Activated naive CD4-positive, alpha-beta T cell treated with anti-CD3 and anti-CD28 coated beads, Interleukin-2, amount 10 ng/mL, durations not matched to agents 7 days and 5 days (primary cell): ENCODE data around the gene FKBP3.
"Not testable (repeated sequence)": the region's sequence is repeated elsewhere in the genome, so short reads cannot be mapped to it uniquely, and the experiment has no call there.

ENCODE experiments used
- CTCF ChIA-PET: fragments of 350-600 bp; sonication (Branson Sonifier 250); formaldehyde crosslinking; loops from one replicate; lab custom pipeline; 2021; ENCODE audit warnings: antibody characterized with exemption; lab: Charles Lee
- DNase-seq: peaks from one replicate; pipeline ENCODE4 v3.0.0-alpha.2; 2020
- H3K27ac Mint-ChIP-seq: one replicate; pipeline ENCODE4 v1.8.0; 2021; ENCODE audit warnings: mild to moderate bottlenecking, moderate library complexity, mixed read lengths
- H3K27me3 Mint-ChIP-seq: one replicate; pipeline ENCODE4 v1.8.0; 2021; ENCODE audit warnings: mild to moderate bottlenecking, mixed read lengths
- H3K36me3 Mint-ChIP-seq: one replicate; pipeline ENCODE4 v1.8.0; 2021; ENCODE audit warnings: mixed read lengths
- H3K4me1 Mint-ChIP-seq: one replicate; pipeline ENCODE4 v1.8.0; 2021; ENCODE audit warnings: mixed read lengths
- H3K4me3 Mint-ChIP-seq: one replicate; pipeline ENCODE4 v1.8.0; 2021; ENCODE audit warnings: mild to moderate bottlenecking, moderate library complexity, mixed read lengths
- H3K9me3 Mint-ChIP-seq: one replicate; pipeline ENCODE4 v1.8.0; 2021; ENCODE audit warnings: mixed read lengths

Gene FKBP3

GRCh38 chr14:45091710-45092109 lies 42.6 kb downstream of the FKBP3 start:
- H3K27ac Mint-ChIP-seq, result no peak overlapping the region

GRCh38 chr14:45089813-45090212 lies 44.5 kb downstream of the FKBP3 start:
- CTCF ChIA-PET, result no interaction called here
- no peak overlapping the region for H3K27ac Mint-ChIP-seq
- H3K36me3 Mint-ChIP-seq, result peaks cover 15% of the 10 kb centered on the region

More at GRCh38 chr14:45091710-45092109, 42.6 kb downstream of the FKBP3 start:
- no peaks in the 10 kb centered on the region for H3K27me3 Mint-ChIP-seq
- H3K4me1 Mint-ChIP-seq, result peaks cover 38% of the 10 kb centered on the region
- CTCF ChIA-PET, result no interaction called here
- H3K36me3 Mint-ChIP-seq, result peaks cover 27% of the 10 kb centered on the region
- H3K4me3 Mint-ChIP-seq, result no peak overlapping the region
- H3K9me3 Mint-ChIP-seq, result no peaks in the 10 kb centered on the region
- DNase-seq, result no peak

GRCh38 chr14:45084946-45085346 lies 49.3 kb downstream of the FKBP3 start:
- DNase-seq, result no peak
- peaks cover 5% of the 10 kb centered on the region for H3K36me3 Mint-ChIP-seq

More at GRCh38 chr14:45089813-45090212, 44.5 kb downstream of the FKBP3 start:
- H3K27me3 Mint-ChIP-seq, result no peaks in the 10 kb centered on the region
- no peak overlapping the region for H3K4me3 Mint-ChIP-seq
- H3K9me3 Mint-ChIP-seq, result no peaks in the 10 kb centered on the region
- DNase-seq, result no peak
- H3K4me1 Mint-ChIP-seq, result peaks cover 56% of the 10 kb centered on the region

GRCh38 chr14:45083976-45084722 lies 50.1 kb downstream of the FKBP3 start, which contains the start of gene PRPF39:
TSS of gene PRPF39 (plus strand) at chr14:45084116. CDS start at chr14:45095240, 11,124 bp downstream.
- CTCF ChIA-PET, result no interaction called here
- H3K4me1 Mint-ChIP-seq, result peaks cover 48% of the 10 kb centered on the region
- H3K27ac Mint-ChIP-seq, result peak within 1 kb of the TSS; percentile 92
- H3K4me3 Mint-ChIP-seq, result peak within 1 kb of the TSS; percentile 98
- DNase-seq, result peak; percentile 96
- H3K27me3 Mint-ChIP-seq, result peaks cover 4% of the 10 kb centered on the region
- H3K36me3 Mint-ChIP-seq, result peaks cover 5% of the 10 kb centered on the region
- H3K9me3 Mint-ChIP-seq, result no peaks in the 10 kb centered on the region

More at GRCh38 chr14:45084946-45085346, 49.3 kb downstream of the FKBP3 start:
- Mint-ChIP-seq H3K27ac (peak overlapping the region; percentile 92), H3K4me1 (peaks cover 56% of the 10 kb centered on the region), H3K4me3 (peak overlapping the region; percentile 98), H3K9me3 (no peaks in the 10 kb centered on the region), H3K27me3 (peaks cover 4% of the 10 kb centered on the region)
- CTCF ChIA-PET, result interaction anchor here (0.6 kb wide), 1 partner anchor 12 kb away, joined by 3 read pairs; no protein-coding TSS in a partner anchor

DNA sequence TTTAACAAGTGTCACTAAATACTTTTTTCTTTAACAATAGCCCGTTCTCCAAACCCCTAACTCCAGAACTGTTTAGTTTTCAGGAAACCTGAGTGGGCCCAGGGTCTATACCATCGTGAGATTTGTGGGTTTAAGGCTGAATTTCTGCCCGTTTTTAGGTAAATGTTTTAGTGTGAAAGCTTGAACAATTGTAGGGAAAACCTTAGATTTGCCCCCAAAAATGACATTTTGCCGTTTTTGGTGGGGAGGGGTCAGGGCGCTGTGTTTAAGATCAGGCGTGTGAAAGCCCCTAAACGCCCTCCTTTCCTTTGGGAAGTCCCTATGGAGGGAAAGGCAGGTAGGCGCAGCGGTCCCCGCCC lies 50.7 kb downstream of the FKBP3 start:
- Mint-ChIP-seq H3K36me3 (peaks cover 5% of the 10 kb centered on the region), H3K4me1 (peaks cover 43% of the 10 kb centered on the region), H3K27ac (peak overlapping the region; percentile 46), H3K27me3 (peaks cover 4% of the 10 kb centered on the region), H3K9me3 (no peaks in the 10 kb centered on the region), H3K4me3 (peak overlapping the region; percentile 98)
- DNase-seq, result no peak
- CTCF ChIA-PET, result no interaction called here

DNA sequence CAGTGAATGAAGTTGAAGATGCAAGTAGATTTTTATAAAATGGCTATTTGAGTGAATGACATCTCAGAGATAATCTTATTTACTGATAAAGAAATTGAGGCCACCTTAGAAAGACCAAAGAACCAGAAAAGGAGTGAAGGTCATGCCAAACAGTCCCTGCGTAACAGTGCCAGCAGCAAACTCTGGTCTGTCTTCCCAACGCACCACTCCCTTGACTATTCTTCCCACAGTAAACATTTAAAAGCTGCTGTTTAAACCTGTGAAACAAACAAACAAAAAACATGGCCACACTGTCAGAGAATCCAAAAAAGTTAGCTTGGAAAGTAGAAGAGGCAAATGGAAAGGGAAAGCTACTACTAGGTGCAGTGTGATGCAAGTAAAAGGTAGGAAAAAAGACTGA lies 51.9 kb downstream of the FKBP3 start:
- Mint-ChIP-seq H3K36me3 (peaks cover 5% of the 10 kb centered on the region), H3K27me3 (peaks cover 4% of the 10 kb centered on the region), H3K9me3 (no peaks in the 10 kb centered on the region), H3K27ac (no peak overlapping the region), H3K4me3 (peak overlapping the region; percentile 6), H3K4me1 (peaks cover 35% of the 10 kb centered on the region)
- no peak for DNase-seq
- CTCF ChIA-PET, result no interaction called here

DNA sequence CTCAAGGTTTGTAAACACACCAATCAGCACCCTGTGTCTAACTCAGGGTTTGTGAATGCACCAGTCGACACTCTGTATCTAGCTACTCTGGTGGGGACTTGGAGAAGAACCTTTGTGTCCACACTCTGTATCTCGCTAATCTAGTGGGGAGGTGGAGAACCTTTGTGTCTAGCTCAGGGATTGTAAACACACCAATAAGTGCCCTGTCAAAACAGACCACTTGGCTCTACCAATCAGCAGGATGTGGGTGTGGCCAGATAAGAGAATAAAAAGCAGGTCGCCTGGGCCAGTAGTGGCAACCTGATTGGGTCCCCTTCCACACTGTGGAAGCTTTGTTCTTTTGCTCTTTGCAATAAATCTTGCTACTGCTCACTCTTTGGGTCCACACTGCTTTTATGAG lies 53.2 kb downstream of the FKBP3 start:
- H3K4me3 Mint-ChIP-seq, H3K9me3 Mint-ChIP-seq, H3K36me3 Mint-ChIP-seq, DNase-seq, H3K27ac Mint-ChIP-seq, H3K27me3 Mint-ChIP-seq: not testable (repeated sequence)
- H3K4me1 Mint-ChIP-seq, result peaks cover 23% of the 10 kb centered on the region
- CTCF ChIA-PET, result interaction anchor here (0.6 kb wide), 1 partner anchor 154 kb away, joined by 3 read pairs; no protein-coding TSS in a partner anchor

DNA sequence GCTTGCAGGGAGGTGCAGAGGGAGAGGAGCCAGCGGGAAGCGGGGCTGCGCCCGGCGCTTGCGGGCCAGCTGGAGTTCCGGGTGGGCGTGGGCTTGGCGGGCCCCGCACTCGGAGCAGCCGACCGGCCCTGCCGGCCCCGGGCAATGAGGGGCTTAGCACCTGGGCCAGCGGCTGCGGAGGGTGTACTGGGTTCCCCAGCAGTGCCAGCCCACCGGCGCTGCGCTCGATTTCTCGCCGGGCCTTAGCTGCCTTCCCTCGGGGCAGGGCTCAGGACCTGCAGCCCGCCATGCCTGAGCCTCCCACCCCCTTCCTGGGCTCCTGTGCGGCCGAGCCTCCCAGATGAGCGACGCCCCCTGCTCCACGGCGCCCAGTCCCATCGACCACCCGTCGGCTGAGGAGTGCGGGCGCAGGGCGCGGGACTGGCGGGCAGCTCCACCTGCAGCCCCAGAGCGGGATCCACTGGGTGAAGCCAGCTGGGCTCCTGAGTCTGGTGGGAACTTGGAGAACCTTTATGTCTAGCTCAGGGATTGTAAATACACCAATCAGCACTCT lies 53.8 kb downstream of the FKBP3 start:
- H3K27me3 Mint-ChIP-seq, H3K9me3 Mint-ChIP-seq, H3K36me3 Mint-ChIP-seq, DNase-seq, H3K27ac Mint-ChIP-seq, H3K4me3 Mint-ChIP-seq: not testable (repeated sequence)
- CTCF ChIA-PET, result interaction anchor here (0.6 kb wide), 1 partner anchor 155 kb away, joined by 3 read pairs; no protein-coding TSS in a partner anchor
- H3K4me1 Mint-ChIP-seq, result peaks cover 17% of the 10 kb centered on the region

DNA sequence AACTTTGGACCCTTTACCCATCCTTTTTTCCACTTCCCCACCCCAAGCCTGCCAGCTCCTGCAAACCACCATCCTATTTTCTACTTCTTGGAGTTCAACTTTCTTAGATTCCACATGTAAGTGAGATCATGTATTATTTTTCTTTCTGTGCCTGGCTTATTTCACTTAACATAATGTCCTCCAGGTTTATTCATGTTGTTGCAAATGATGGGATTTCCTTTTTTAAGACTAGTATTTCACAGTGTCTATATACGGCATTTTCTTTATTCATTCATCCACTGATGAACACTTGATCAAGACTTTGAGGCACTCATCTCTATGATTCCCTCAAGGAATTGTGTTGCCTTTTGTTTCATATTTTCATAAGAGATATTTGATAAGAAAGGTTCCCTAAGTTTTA lies 56.0 kb downstream of the FKBP3 start:
- H3K27ac Mint-ChIP-seq, result no peak overlapping the region
- H3K9me3 Mint-ChIP-seq, result no peaks in the 10 kb centered on the region
- DNase-seq, result no peak
- H3K36me3 Mint-ChIP-seq, result no peaks in the 10 kb centered on the region
- H3K4me1 Mint-ChIP-seq, result peaks cover 6% of the 10 kb centered on the region
- no peak overlapping the region for H3K4me3 Mint-ChIP-seq
- peaks cover 4% of the 10 kb centered on the region for H3K27me3 Mint-ChIP-seq
- CTCF ChIA-PET, result no interaction called here

DNA sequence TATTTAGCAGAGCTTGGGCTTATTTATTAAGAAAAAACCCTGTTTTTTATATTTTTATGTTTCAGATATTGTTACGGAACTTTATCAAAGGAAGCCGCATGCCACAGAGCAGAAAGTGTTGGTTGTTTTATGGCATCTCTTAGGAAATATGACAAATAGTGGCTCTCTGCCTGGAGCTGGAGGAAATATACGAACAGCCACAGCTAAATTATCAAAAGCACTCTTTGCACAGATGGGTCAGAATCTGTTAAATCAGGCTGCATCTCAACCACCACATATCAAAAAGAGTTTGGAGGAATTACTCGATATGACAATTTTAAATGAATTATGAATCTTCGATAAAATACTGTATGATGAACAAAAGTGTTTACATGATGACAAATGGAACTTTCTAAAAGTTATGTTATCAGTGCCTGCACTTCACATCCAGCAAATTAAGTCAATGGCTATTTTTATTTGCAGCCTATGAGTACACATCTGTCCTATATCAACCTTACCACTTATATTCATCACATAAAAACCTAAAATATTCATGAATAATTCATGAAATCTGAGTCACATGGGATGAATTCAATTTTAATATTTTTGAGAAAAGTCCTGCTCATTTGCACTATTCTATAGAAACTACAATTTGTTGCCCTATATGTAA lies 60.9 kb downstream of the FKBP3 start:
- CTCF ChIA-PET, result no interaction called here

GRCh38 chr14:45072126-45072525 lies 62.2 kb downstream of the FKBP3 start:
- Mint-ChIP-seq H3K9me3 (no peaks in the 10 kb centered on the region), H3K36me3 (peaks cover 3% of the 10 kb centered on the region), H3K27me3 (no peaks in the 10 kb centered on the region), H3K4me3 (no peak overlapping the region), H3K4me1 (no peaks in the 10 kb centered on the region), H3K27ac (no peak overlapping the region)
- DNase-seq, result no peak
- CTCF ChIA-PET, result no interaction called here

More for the DNA sequence above, 60.9 kb downstream of the FKBP3 start:
- H3K36me3 Mint-ChIP-seq, result peaks cover 1% of the 10 kb centered on the region
- no peak overlapping the region for H3K27ac Mint-ChIP-seq
- no peaks in the 10 kb centered on the region for H3K9me3 Mint-ChIP-seq
- no peak for DNase-seq
- no peaks in the 10 kb centered on the region for H3K4me1 Mint-ChIP-seq
- H3K4me3 Mint-ChIP-seq, result no peak overlapping the region
- no peaks in the 10 kb centered on the region for H3K27me3 Mint-ChIP-seq

- CTCF ChIA-PET, result no interaction called here
Observed at GRCh38 chr14:45070215-45070614, 64.1 kb downstream of the FKBP3 start.

DNA sequence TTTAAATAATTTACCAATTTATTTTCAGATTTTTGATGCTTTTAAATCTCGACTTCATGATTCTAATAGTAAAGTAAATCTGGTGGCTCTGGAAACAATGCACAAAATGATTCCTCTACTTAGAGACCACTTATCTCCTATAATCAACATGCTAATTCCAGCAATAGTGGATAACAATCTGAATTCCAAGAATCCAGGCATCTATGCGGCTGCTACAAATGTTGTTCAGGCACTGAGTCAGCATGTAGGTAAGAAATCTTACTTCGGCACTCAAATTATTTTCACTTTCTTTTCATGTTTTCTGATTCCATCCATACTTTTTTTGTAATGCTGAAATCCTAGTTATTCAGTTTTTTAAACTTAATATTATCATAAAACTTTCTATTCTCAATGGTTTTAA lies 65.9 kb downstream of the FKBP3 start:
- H3K27ac Mint-ChIP-seq, result no peak overlapping the region
- H3K9me3 Mint-ChIP-seq, result no peaks in the 10 kb centered on the region
- CTCF ChIA-PET, result no interaction called here
- no peak overlapping the region for H3K4me3 Mint-ChIP-seq
- no peaks in the 10 kb centered on the region for H3K4me1 Mint-ChIP-seq
- H3K36me3 Mint-ChIP-seq, result peaks cover 3% of the 10 kb centered on the region
- DNase-seq, result no peak
- H3K27me3 Mint-ChIP-seq, result no peaks in the 10 kb centered on the region

More at GRCh38 chr14:45070215-45070614, 64.1 kb downstream of the FKBP3 start:
- Mint-ChIP-seq H3K4me1 (no peaks in the 10 kb centered on the region), H3K9me3 (no peaks in the 10 kb centered on the region), H3K36me3 (peaks cover 3% of the 10 kb centered on the region), H3K4me3 (no peak overlapping the region), H3K27me3 (no peaks in the 10 kb centered on the region), H3K27ac (no peak overlapping the region)
- DNase-seq, result no peak

- H3K4me1 Mint-ChIP-seq, result no peaks in the 10 kb centered on the region
- CTCF ChIA-PET, result no interaction called here
- H3K9me3 Mint-ChIP-seq, result no peaks in the 10 kb centered on the region
- no peak overlapping the region for H3K27ac Mint-ChIP-seq
- no peak overlapping the region for H3K4me3 Mint-ChIP-seq
- no peaks in the 10 kb centered on the region for H3K27me3 Mint-ChIP-seq
- H3K36me3 Mint-ChIP-seq, result peaks cover 2% of the 10 kb centered on the region
- DNase-seq, result no peak
Observed at GRCh38 chr14:45066667-45067066, 67.6 kb downstream of the FKBP3 start.
